ENCODE measurements around the gene FBLN2. TPM values are rescaled to one million over a fixed set of nuclear protein-coding genes. Genes with fewer than 3 reads are reported as not detected.

Gene FBLN2
- total RNA-seq, 4 donors from 2014 or later = 75.7 to 159 (median 89.8) TPM

GRCh38 chr3:13566769-13567310 lies 17.9 kb downstream of the FBLN2 start:
- WGBS, 2 donors = 79 to 87% methylated on average over 9 of the region's 9 CpGs
- Histone ChIP-seq H3K36me3 (no peaks in the 10 kb centered on the region), H3K27ac (no peak overlapping the region), H3K4me1 (no peaks in the 10 kb centered on the region), H3K27me3 (no peaks in the 10 kb centered on the region), H3K4me3 (replicated peaks in 1 of 3) (no peak overlapping the region), H3K9me3 (no peaks in the 10 kb centered on the region)
- DNase-seq = no peak
- TF ChIP-seq CTCF (IDR thresholded peaks at IDR 0.05) (no peak), POLR2A (IDR thresholded peaks at IDR 0.05) (no peak)
- intact Hi-C loops (cut with DNase I) = no loop called here

GRCh38 chr3:13567684-13568514 lies 19.0 kb downstream of the FBLN2 start:
- intact Hi-C loops (cut with DNase I) = no loop called here
- no peak for TF ChIP-seq CTCF (IDR thresholded peaks at IDR 0.05)
- TF ChIP-seq POLR2A (IDR thresholded peaks at IDR 0.05) = no peak
- no peak for DNase-seq
- H3K36me3 ChIP-seq = no peaks in the 10 kb centered on the region
- H3K4me3 ChIP-seq (replicated peaks in 1 of 3) = no peak overlapping the region
- no peaks in the 10 kb centered on the region for H3K4me1 ChIP-seq
- H3K27me3 ChIP-seq = no peaks in the 10 kb centered on the region
- no peak overlapping the region for H3K27ac ChIP-seq
- H3K9me3 ChIP-seq = no peaks in the 10 kb centered on the region
- WGBS, 2 donors = 85 to 87% methylated on average over 20 of the region's 20 CpGs

- Histone ChIP-seq H3K27ac (no peak overlapping the region), H3K4me3 (replicated peaks in 1 of 3) (no peak overlapping the region), H3K36me3 (no peaks in the 10 kb centered on the region), H3K4me1 (no peaks in the 10 kb centered on the region), H3K27me3 (no peaks in the 10 kb centered on the region), H3K9me3 (no peaks in the 10 kb centered on the region)
- 82 to 88% methylated on average over 13 to 15 of the region's 15 CpGs for WGBS, 2 donors
- intact Hi-C loops (cut with DNase I) = no loop called here
- DNase-seq = no peak
- TF ChIP-seq POLR2A (IDR thresholded peaks at IDR 0.05) (no peak), CTCF (IDR thresholded peaks at IDR 0.05) (no peak)
Measured at GRCh38 chr3:13568515-13569028, 19.6 kb downstream of the FBLN2 start.

GRCh38 chr3:13569201-13569600 lies 20.3 kb downstream of the FBLN2 start:
- intact Hi-C loops (cut with DNase I) = no loop called here
- Histone ChIP-seq H3K4me3 (replicated peaks in 1 of 3) (no peak overlapping the region), H3K9me3 (no peaks in the 10 kb centered on the region), H3K36me3 (no peaks in the 10 kb centered on the region), H3K27me3 (no peaks in the 10 kb centered on the region), H3K27ac (no peak overlapping the region), H3K4me1 (no peaks in the 10 kb centered on the region)
- DNase-seq = no peak
- TF ChIP-seq POLR2A (IDR thresholded peaks at IDR 0.05) = no peak
- no peak for TF ChIP-seq CTCF (IDR thresholded peaks at IDR 0.05)
- 71 to 77% methylated on average over 7 of the region's 7 CpGs for WGBS, 2 donors
